Coronary artery (tissue), 2 donors: ENCODE measurements around the gene WASF1.

Source experiments
- DNase-seq: peaks from one replicate; pipeline ENCODE4 v3.0.0-alpha.2; 2017; ENCODE audit warnings: low spot score
- H3K27ac ChIP-seq, 2 donors: fragments of 200-600 bp; sonication (generic); one replicate each; pipeline ENCODE4 v1.5.1; 2016 to 2019
- H3K4me3 ChIP-seq: fragments of 200-600 bp; sonication (generic); 2 replicates; pipeline ENCODE4 v1.5.1; 2016; ENCODE audit warnings: mild to moderate bottlenecking, moderate library complexity
- CTCF ChIP-seq: fragments of 200-600 bp; sonication (generic); IDR thresholded peaks from one replicate; pipeline ENCODE4 v1.5.1; 2019; ENCODE audit warnings: antibody characterized with exemption

WASF1 gene

GRCh38 chr6:110179406-110180227 lies at the start of gene WASF1:
Gene WASF1 (minus strand): TSS chr6:110179670. CDS start chr6:110127601, 52,069 bp downstream.
- Histone ChIP-seq H3K27ac (peak within 1 kb of the TSS; percentile 71 to 91), H3K4me3 (peak within 1 kb of the TSS; percentile 79)
- TF ChIP-seq CTCF = no peak
- peak; percentile 95 for DNase-seq

- Histone ChIP-seq H3K4me3 (no peak overlapping the region), H3K27ac (no peak overlapping the region)
- no peak for DNase-seq
- TF ChIP-seq CTCF = no peak
Observed at GRCh38 chr6:110226261-110226660, 46.8 kb upstream of the WASF1 start.

- no peak overlapping the region for H3K27ac ChIP-seq
- H3K4me3 ChIP-seq = no peak overlapping the region
- no peak for TF ChIP-seq CTCF
- DNase-seq = no peak
Observed at GRCh38 chr6:110221738-110222137, 42.3 kb upstream of the WASF1 start.

- Histone ChIP-seq H3K4me3 (no peak overlapping the region), H3K27ac (no peak overlapping the region)
- TF ChIP-seq CTCF = no peak
- no peak for DNase-seq
Observed at GRCh38 chr6:110217266-110217665, 37.8 kb upstream of the WASF1 start.

GRCh38 chr6:110216140-110216539 lies 36.7 kb upstream of the WASF1 start:
- no peak for DNase-seq
- no peak for TF ChIP-seq CTCF
- Histone ChIP-seq H3K4me3 (no peak overlapping the region), H3K27ac (no peak overlapping the region)

- TF ChIP-seq CTCF = no peak
- no peak for DNase-seq
- Histone ChIP-seq H3K27ac (no peak overlapping the region), H3K4me3 (no peak overlapping the region)
Observed at GRCh38 chr6:110214338-110214737, 34.9 kb upstream of the WASF1 start.

- Histone ChIP-seq H3K4me3 (no peak overlapping the region), H3K27ac (no peak overlapping the region)
- no peak for TF ChIP-seq CTCF
- DNase-seq = no peak
Observed at GRCh38 chr6:110211753-110212152, 32.3 kb upstream of the WASF1 start.
